Measurements from ENCODE around the gene ANKS1B. TPM values are rescaled to one million over a fixed set of nuclear protein-coding genes. Genes with fewer than 3 reads are reported as not detected.
"Not testable (repeated sequence)": the region's sequence is repeated elsewhere in the genome, so short reads cannot be mapped to it uniquely, and the experiment has no call there.

ANKS1B gene
- polyA plus RNA-seq, 1 experiment = 0.27 TPM

DNA sequence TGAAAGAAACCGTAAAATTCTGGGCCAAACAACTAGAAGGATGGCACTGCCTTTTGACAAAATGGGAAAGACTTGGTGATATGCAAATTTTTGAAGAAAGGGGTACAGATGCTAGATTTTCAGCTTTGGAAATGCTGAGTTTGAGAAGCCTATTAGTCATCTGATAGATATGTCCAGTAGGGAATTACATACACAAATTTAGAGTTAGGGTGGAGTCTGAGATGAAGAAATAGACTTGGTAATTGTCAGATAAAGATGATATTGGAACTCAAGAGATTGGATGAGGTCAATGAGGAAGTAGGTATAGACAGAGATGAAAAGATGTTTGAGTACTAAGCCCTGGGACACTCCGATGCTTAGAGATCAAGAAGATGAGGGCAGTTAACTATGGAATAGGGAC, 184.1 kb downstream of the ANKS1B start:
- CTCF ChIA-PET = no interaction called here
- no peak for DNase-seq (ENCODE audit: low read depth)
- POLR2A ChIA-PET = no interaction called here
- Histone ChIP-seq H3K4me3 (ENCODE audit: low read depth, low read length) (no peak overlapping the region), H3K36me3 (ENCODE audit: control insufficient read depth, insufficient read depth, low read length) (no peaks in the 10 kb centered on the region), H3K27me3 (ENCODE audit: control insufficient read depth, insufficient read depth, low read length) (no peaks in the 10 kb centered on the region)
- TF ChIP-seq, protein P1, sequence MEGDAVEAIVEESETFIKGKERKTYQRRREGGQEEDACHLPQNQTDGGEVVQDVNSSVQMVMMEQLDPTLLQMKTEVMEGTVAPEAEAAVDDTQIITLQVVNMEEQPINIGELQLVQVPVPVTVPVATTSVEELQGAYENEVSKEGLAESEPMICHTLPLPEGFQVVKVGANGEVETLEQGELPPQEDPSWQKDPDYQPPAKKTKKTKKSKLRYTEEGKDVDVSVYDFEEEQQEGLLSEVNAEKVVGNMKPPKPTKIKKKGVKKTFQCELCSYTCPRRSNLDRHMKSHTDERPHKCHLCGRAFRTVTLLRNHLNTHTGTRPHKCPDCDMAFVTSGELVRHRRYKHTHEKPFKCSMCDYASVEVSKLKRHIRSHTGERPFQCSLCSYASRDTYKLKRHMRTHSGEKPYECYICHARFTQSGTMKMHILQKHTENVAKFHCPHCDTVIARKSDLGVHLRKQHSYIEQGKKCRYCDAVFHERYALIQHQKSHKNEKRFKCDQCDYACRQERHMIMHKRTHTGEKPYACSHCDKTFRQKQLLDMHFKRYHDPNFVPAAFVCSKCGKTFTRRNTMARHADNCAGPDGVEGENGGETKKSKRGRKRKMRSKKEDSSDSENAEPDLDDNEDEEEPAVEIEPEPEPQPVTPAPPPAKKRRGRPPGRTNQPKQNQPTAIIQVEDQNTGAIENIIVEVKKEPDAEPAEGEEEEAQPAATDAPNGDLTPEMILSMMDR (IDR thresholded peaks at IDR 0.05; ENCODE audit: insufficient read depth, low read depth, low read length) = no peak

DNA sequence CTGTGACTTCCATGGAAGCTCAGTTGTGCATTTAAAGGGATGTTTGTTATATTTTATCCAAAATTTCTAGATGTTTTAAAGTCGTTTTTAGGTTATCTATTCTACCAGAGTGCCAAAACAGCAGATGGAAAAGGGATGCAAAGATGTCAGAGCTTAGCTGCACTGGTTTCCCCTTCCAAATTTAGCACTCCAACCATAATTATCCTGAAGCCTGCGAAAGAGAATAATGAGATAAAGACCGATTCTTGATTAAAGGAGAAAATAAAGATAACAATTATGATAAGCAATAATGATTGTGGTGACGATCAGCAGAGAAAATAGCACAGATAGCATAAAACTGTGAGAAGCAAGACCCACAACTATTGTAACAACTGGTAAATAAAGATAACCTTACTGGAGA, 186.8 kb downstream of the ANKS1B start:
- POLR2A ChIA-PET = not testable (repeated sequence)

DNA sequence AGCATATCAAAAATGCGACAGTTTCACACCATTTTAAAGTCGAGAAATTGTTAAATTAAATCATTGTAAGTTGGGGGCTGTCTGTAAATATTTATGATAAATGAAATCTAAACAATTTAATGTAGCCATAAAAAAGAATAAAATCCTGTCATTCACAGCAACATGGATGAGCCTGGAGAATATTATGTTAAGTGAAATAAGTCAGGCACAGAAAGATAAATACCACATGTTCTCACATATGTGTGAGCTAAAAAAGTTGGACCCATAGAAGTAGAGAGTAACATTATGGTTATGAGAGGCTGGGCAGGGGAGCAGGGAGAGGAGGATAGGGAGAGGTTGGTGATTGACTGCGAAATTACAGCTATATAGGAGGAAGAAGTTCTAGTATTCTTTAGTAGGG, 201.3 kb downstream of the ANKS1B start:
- no peak overlapping the region for H3K4me3 ChIP-seq (ENCODE audit: low read depth, low read length)
- DNase-seq (ENCODE audit: low read depth) = no peak
- CTCF ChIA-PET = no interaction called here
- H3K27me3 ChIP-seq (ENCODE audit: control insufficient read depth, insufficient read depth, low read length) = no peaks in the 10 kb centered on the region
- TF ChIP-seq, protein P1 (IDR thresholded peaks at IDR 0.05; ENCODE audit: insufficient read depth, low read depth, low read length) = no peak
- H3K36me3 ChIP-seq (ENCODE audit: control insufficient read depth, insufficient read depth, low read length) = no peaks in the 10 kb centered on the region
- POLR2A ChIA-PET = no interaction called here

More for the DNA sequence above, 186.8 kb downstream of the ANKS1B start:
- H3K36me3 ChIP-seq (ENCODE audit: control insufficient read depth, insufficient read depth, low read length); H3K27me3 ChIP-seq (ENCODE audit: control insufficient read depth, insufficient read depth, low read length); CTCF ChIA-PET; DNase-seq (ENCODE audit: low read depth); H3K4me3 ChIP-seq (ENCODE audit: low read depth, low read length): not testable (repeated sequence)

DNA sequence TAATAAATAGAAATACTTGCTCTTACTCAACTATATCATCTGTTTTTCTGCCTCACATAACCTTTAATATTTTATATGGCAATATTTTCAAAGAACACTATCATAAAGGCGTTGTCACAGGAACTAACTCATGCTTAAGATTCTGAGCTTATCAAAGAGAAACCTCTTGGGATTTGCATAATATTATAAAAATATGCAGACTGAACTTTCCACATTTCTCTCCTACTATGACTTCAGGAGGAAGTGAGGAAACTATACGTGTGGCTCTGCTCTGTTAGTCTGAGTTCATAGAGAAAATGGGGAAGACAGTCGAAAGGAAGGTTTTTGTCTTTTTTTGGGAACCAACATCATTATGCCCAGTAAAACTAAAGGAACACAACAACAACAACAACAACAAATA, 212.5 kb downstream of the ANKS1B start:
- Histone ChIP-seq H3K27me3 (ENCODE audit: control insufficient read depth, insufficient read depth, low read length) (no peaks in the 10 kb centered on the region), H3K36me3 (ENCODE audit: control insufficient read depth, insufficient read depth, low read length) (no peaks in the 10 kb centered on the region), H3K4me3 (ENCODE audit: low read depth, low read length) (no peak overlapping the region)
- no peak for DNase-seq (ENCODE audit: low read depth)
- TF ChIP-seq, protein P1 (IDR thresholded peaks at IDR 0.05; ENCODE audit: insufficient read depth, low read depth, low read length) = no peak
- ChIA-PET CTCF (interaction anchor here (0.5 kb wide), 1 partner anchor 11 kb away, joined by 3 read pairs; no protein-coding TSS in a partner anchor), POLR2A (no interaction called here)

DNA sequence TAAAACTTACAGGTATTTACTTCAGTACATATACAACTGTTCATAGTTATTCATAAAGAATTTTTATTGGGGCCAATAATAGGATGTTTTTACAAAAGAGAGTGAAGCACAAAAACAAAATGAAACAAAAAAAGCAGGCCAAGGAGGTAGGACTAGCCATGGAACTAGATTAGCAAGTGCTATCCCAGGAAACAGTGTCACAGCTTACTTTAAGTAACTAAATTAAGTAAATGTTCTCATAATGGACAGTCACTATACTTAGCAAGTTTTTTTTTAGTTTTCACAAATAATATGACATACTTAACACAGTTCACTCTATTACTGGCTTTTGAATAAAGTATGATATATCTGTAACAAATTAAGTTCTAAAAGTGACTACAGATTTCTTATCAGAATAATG, 213.1 kb downstream of the ANKS1B start:
- no peak for DNase-seq (ENCODE audit: low read depth)
- H3K36me3 ChIP-seq (ENCODE audit: control insufficient read depth, insufficient read depth, low read length) = no peaks in the 10 kb centered on the region
- POLR2A ChIA-PET = no interaction called here
- H3K4me3 ChIP-seq (ENCODE audit: low read depth, low read length) = no peak overlapping the region
- CTCF ChIA-PET = no interaction called here
- TF ChIP-seq, protein P1 (IDR thresholded peaks at IDR 0.05; ENCODE audit: insufficient read depth, low read depth, low read length) = no peak
- H3K27me3 ChIP-seq (ENCODE audit: control insufficient read depth, insufficient read depth, low read length) = no peaks in the 10 kb centered on the region

DNA sequence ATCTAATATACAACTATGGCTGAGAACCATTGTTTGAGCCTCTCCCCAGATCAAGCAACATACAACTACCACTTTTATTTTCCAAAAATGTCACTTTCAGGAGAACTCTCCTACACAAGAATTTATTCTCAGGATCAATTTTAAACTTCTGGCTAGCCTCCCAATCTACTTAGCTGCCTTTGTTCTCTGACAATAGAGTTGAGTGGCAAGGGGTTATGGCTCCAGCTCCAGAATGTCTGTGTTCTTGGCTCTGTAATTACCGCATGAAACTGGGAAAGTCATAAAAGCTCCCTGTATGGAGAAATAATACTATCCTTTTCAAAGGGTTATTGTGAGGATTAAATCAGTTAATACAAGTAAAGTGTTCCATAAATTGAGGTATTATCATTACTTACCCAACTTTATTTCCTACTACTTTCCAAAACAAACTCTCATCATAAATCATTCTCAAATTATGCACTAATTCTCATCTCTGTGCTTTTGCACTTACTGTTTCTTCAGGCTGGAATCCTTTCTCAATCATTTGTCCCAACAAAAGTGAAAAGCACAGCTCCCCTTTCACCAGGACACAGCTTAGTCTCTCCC, 215.2 kb downstream of the ANKS1B start:
- no peak for DNase-seq (ENCODE audit: low read depth)
- Histone ChIP-seq H3K4me3 (ENCODE audit: low read depth, low read length) (no peak overlapping the region), H3K27me3 (ENCODE audit: control insufficient read depth, insufficient read depth, low read length) (no peaks in the 10 kb centered on the region), H3K36me3 (ENCODE audit: control insufficient read depth, insufficient read depth, low read length) (no peaks in the 10 kb centered on the region)
- TF ChIP-seq, protein P1 (IDR thresholded peaks at IDR 0.05; ENCODE audit: insufficient read depth, low read depth, low read length) = no peak
- ChIA-PET CTCF (no interaction called here), POLR2A (no interaction called here)
